HL-60 (cell line): ENCODE results near the gene POLR2I.

ENCODE experiments used
- CTCF ChIP-seq: IDR thresholded peaks from one replicate; pipeline ENCODE4 v1.5.1; 2011; ENCODE audit warnings: low read length, control low read depth, inconsistent platforms; ENCODE audit not compliant: insufficient read depth
- POLR2AphosphoS5 ChIP-seq: IDR thresholded peaks from 2 replicates; pipeline ENCODE4 v1.6.1; 2012; ENCODE audit warnings: low read depth

GRCh38 chr19:36103040-36103626, 11.5 kb downstream of the POLR2I start:
- no peak for TF ChIP-seq CTCF
- TF ChIP-seq POLR2AphosphoS5, result no peak
